Vagina (tissue), 2 donors: ENCODE results near the gene ZNF474.

ENCODE experiments used
- CTCF ChIP-seq, 3 experiments: fragments of 450-650 bp in 2 of 3; fragments of 200-600 bp in 1 of 3; sonication (generic) in 1 of 3; IDR thresholded peaks; one replicate each; pipeline ENCODE4 v1.5.1; 2017 to 2019; ENCODE audit warnings: antibody characterized with exemption in 3 of 3, mild to moderate bottlenecking in 2 of 3, moderate library complexity in 2 of 3
- POLR2A ChIP-seq, 2 donors: fragments of 450-650 bp; IDR thresholded peaks; one replicate each; pipeline ENCODE4 v1.6.1; 2017; ENCODE audit warnings: antibody characterized with exemption in 2 of 2, mild to moderate bottlenecking in 2 of 2, moderate library complexity in 2 of 2
- POLR2AphosphoS5 ChIP-seq, 2 donors: sonication (generic); formaldehyde crosslinking; IDR thresholded peaks; one replicate each; pipeline ENCODE4 v1.9.0; 2017; ENCODE audit warnings: antibody characterized with exemption in 2 of 2, mild to moderate bottlenecking in 2 of 2, low read depth in 1 of 2; ENCODE audit not compliant: insufficient read depth in 1 of 2

- TF ChIP-seq POLR2A (IDR thresholded peaks at IDR 0.05) (no peak), CTCF (IDR thresholded peaks at IDR 0.05) (no peak), POLR2AphosphoS5 (IDR thresholded peaks at IDR 0.05; ENCODE audit: insufficient read depth in 1 of 2, low read depth in 1 of 2) (no peak)
These were observed at the start of gene ZNF474 for GRCh38 chr5:122129306-122129705.
